GM06990 (cell line): Measurements from ENCODE around the gene TMIGD1.

Experiments used
- DNase-seq: peaks from one replicate; pipeline ENCODE4 v3.0.0-alpha.2; 2011; ENCODE audit not compliant: insufficient read length; ENCODE audit errors: extremely low read depth
- H3K27me3 ChIP-seq: replicated peaks from 2 replicates; pipeline ENCODE4 v1.6.0; 2011; ENCODE audit warnings: low read length; ENCODE audit not compliant: control insufficient read depth, insufficient read depth
- H3K36me3 ChIP-seq: 2 replicates; pipeline ENCODE4 v1.5.1; 2011; ENCODE audit warnings: low read length; ENCODE audit not compliant: control insufficient read depth, insufficient read depth
- H3K4me3 ChIP-seq: replicated peaks from 2 replicates; pipeline ENCODE4 v1.5.1; 2011; ENCODE audit warnings: low read depth, mild to moderate bottlenecking, control low read depth, low read length
- TF ChIP-seq, protein P1 (sequence below): IDR thresholded peaks from 2 replicates; pipeline ENCODE4 v1.5.1; 2011; ENCODE audit warnings: low read length, control low read depth, mild to moderate bottlenecking, inconsistent platforms; ENCODE audit not compliant: insufficient read depth, poor library complexity, severe bottlenecking

Gene TMIGD1

DNA sequence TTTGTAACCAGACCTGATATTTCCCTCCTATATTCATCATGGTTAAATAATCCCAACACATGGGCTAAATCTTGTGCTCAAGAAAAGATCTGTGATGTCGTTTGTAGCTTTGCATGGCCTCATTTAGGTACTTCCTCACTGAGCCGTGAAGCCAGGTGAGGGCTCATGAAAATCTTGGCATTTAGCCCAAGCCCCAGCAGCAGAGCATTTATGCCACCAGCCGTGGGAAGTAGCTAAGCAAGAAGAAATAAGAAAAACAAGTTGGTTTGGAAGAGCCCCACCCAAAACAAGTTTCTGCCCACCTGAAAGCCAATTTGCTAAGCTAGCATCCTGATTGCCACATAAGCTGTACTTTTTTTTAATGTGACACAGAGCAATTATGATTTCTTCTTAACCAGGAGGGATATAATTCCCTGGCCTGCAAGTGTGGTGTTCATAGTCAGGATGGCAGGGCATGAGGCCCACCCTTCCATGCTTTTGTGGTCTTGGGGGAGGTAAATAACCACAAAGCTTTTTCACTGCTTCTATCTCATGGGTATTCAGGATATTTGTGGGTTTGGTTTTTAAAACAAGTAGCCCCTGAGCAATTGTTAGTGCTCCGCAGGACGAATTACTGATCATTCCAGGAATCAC lies 10.5 kb downstream of the TMIGD1 start:
- DNase-seq, result peak; percentile 23
- no peaks in the 10 kb centered on the region for H3K36me3 ChIP-seq
- H3K4me3 ChIP-seq, result no peak overlapping the region
- TF ChIP-seq, protein P1, sequence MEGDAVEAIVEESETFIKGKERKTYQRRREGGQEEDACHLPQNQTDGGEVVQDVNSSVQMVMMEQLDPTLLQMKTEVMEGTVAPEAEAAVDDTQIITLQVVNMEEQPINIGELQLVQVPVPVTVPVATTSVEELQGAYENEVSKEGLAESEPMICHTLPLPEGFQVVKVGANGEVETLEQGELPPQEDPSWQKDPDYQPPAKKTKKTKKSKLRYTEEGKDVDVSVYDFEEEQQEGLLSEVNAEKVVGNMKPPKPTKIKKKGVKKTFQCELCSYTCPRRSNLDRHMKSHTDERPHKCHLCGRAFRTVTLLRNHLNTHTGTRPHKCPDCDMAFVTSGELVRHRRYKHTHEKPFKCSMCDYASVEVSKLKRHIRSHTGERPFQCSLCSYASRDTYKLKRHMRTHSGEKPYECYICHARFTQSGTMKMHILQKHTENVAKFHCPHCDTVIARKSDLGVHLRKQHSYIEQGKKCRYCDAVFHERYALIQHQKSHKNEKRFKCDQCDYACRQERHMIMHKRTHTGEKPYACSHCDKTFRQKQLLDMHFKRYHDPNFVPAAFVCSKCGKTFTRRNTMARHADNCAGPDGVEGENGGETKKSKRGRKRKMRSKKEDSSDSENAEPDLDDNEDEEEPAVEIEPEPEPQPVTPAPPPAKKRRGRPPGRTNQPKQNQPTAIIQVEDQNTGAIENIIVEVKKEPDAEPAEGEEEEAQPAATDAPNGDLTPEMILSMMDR, result no peak
- H3K27me3 ChIP-seq, result peaks cover 1% of the 10 kb centered on the region; the same call in 1 of the 2 replicates

DNA sequence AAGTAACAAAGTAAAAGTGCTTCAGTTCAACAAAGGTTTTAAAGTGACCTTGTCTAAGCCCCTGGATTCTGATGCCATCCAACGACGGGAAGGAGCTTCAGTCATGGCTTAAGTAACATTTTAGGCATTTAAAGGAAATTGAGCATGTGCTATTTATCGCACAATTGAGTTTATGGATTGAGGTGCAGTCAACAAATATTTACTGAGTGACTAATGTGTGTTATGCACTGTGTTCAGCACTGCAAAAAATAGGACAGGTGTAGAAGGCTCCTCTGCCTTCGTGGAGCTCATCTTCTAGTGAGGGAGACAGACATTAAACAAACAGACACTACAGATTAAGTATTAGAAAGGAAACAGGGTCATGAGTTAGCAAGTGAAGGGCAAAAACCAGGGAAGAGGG lies 12.5 kb downstream of the TMIGD1 start:
- Histone ChIP-seq H3K27me3 (peaks cover 1% of the 10 kb centered on the region; the same call in 1 of the 2 replicates), H3K4me3 (no peak overlapping the region), H3K36me3 (no peaks in the 10 kb centered on the region)
- DNase-seq, result no peak
- TF ChIP-seq, protein P1, result no peak

DNA sequence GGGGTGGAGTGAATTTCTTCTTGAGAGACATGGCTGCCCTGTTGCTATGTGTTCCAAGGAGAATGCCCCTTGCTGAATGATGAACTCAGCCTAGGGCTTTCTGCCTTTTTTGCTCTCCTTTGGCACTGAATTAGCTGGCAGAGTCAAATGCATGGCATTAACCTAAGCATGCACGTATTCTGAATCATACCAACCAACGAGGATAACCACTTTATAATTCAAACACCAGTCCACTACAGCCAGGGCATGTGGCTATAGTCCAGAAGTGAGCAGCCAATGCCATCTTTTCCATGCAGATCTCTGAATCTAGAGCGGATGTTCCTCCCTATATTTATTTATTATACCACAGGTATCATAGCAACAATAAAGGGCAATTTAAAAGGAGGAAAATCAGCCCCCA lies 15.7 kb downstream of the TMIGD1 start:
- DNase-seq, result no peak
- Histone ChIP-seq H3K27me3 (peaks cover 1% of the 10 kb centered on the region; the same call in 1 of the 2 replicates), H3K36me3 (no peaks in the 10 kb centered on the region), H3K4me3 (no peak overlapping the region)
- TF ChIP-seq, protein P1, result no peak

DNA sequence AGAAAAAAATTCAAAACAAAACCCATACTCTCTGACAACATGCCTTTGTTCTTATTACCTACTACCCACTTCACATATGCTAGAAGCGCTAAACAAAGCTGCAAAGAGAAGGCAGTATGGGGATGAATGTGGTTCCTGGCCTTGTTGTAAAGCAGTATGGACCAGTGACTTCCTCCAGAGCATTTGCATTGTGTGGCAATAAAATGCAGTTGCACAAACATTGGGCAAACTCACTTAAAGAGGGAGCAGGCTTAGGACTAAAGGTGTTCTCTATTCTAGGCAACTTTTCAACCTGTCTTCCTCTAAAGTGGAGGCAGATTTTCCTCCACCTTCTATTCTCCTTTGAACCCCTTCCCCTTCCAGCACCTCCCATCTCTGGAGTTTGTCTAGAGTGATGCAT lies 17.1 kb downstream of the TMIGD1 start:
- Histone ChIP-seq H3K4me3 (no peak overlapping the region), H3K36me3 (no peaks in the 10 kb centered on the region), H3K27me3 (peaks cover 1% of the 10 kb centered on the region; the same call in 1 of the 2 replicates)
- TF ChIP-seq, protein P1, result no peak
- no peak for DNase-seq

DNA sequence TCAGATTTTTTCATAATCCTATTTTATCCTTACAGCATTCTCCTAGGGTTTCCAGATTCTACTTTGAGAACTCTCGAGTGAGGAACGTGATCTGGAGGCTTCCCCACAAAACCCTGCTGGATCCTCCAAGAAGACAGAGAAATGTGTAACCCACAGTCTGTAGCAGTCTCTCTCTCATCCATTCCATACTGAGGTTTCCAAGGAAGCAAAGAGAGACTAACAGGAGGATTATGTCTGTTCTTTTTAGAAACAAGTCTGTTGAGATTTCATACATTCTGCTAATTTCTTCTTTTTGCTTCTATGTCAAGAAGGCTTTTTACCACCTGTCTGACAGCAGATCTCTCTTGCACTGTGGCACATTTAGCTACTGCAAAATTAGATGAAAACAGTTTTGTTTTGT lies 18.8 kb downstream of the TMIGD1 start:
- H3K27me3 ChIP-seq, result peaks cover 1% of the 10 kb centered on the region; the same call in 1 of the 2 replicates
- DNase-seq, result no peak
- no peak overlapping the region for H3K4me3 ChIP-seq
- H3K36me3 ChIP-seq, result no peaks in the 10 kb centered on the region
- TF ChIP-seq, protein P1, result no peak
